Measurements from ENCODE around the gene UBE2E2.

UBE2E2 gene

GRCh38 chr3:23161308-23161707, 41.8 kb upstream of the UBE2E2 start:
- Histone ChIP-seq H3K4me3 (ENCODE audit: low read depth, low read length) (no peak overlapping the region), H3K36me3 (ENCODE audit: control insufficient read depth in 2 of 2, insufficient read depth in 1 of 2, low read length in 2 of 2) (no peaks in the 10 kb centered on the region), H3K9me3 (ENCODE audit: control insufficient read depth, insufficient read depth, low read depth, low read length) (no peaks in the 10 kb centered on the region), H3K27ac (ENCODE audit: extremely low read depth, low read depth, low read length) (no peak overlapping the region), H3K4me1 (ENCODE audit: control insufficient read depth, insufficient read depth, low read length) (no peaks in the 10 kb centered on the region; the same call in 1 of the 2 replicates)
- POLR2A ChIA-PET: no interaction called here
- CTCF ChIA-PET: no interaction called here
- TF ChIP-seq ZNF776 (tag by site-specific recombination; IDR thresholded peaks at IDR 0.05; ENCODE audit: borderline replicate concordance) (no peak), YY2 (tag by site-specific recombination; IDR thresholded peaks at IDR 0.05) (no peak), ZSCAN16 (tag by site-specific recombination; IDR thresholded peaks at IDR 0.05) (no peak), ZBTB26 (tag by site-specific recombination; optimal IDR thresholded peaks at IDR 0.05) (no peak), ZSCAN4 (tag by site-specific recombination; IDR thresholded peaks at IDR 0.05) (peak; percentile 79)

- H3K9me3 ChIP-seq (ENCODE audit: control insufficient read depth, insufficient read depth, low read depth, low read length): no peaks in the 10 kb centered on the region
- CTCF ChIA-PET: interaction anchor here (0.7 kb wide), 1 partner anchor 433 kb away, joined by 3 read pairs; no protein-coding TSS in a partner anchor
- H3K4me3 ChIP-seq (ENCODE audit: low read depth, low read length): no peak overlapping the region
- POLR2A ChIA-PET: no interaction called here
- H3K36me3 ChIP-seq (ENCODE audit: control insufficient read depth in 2 of 2, insufficient read depth in 1 of 2, low read length in 2 of 2): no peaks in the 10 kb centered on the region
- no peak overlapping the region for H3K27ac ChIP-seq (ENCODE audit: extremely low read depth, low read depth, low read length)
- no peaks in the 10 kb centered on the region; the same call in 1 of the 2 replicates for H3K4me1 ChIP-seq (ENCODE audit: control insufficient read depth, insufficient read depth, low read length)
- peak; percentile 59; the same call in 1 of the 2 replicates for TF ChIP-seq ZNF140 (tag by site-specific recombination; IDR thresholded peaks at IDR 0.05)
- no peak for TF ChIP-seq ZNF280C (tag by site-specific recombination; IDR thresholded peaks at IDR 0.05)
- TF ChIP-seq ZNF513 (tag by site-specific recombination; IDR thresholded peaks at IDR 0.05): no peak
- no peak for TF ChIP-seq ZNF548 (tag by site-specific recombination; IDR thresholded peaks at IDR 0.05)
Observed at GRCh38 chr3:23161896-23162570, 41.1 kb upstream of the UBE2E2 start.

GRCh38 chr3:23162934-23163333, 40.2 kb upstream of the UBE2E2 start:
- H3K4me1 ChIP-seq (ENCODE audit: control insufficient read depth, insufficient read depth, low read length): no peaks in the 10 kb centered on the region; the same call in 1 of the 2 replicates
- no peak overlapping the region for H3K27ac ChIP-seq (ENCODE audit: extremely low read depth, low read depth, low read length)
- H3K4me3 ChIP-seq (ENCODE audit: low read depth, low read length): no peak overlapping the region
- ChIA-PET CTCF (interaction anchor here (0.7 kb wide), 1 partner anchor 174 kb away, joined by 4 read pairs; no protein-coding TSS in a partner anchor), POLR2A (no interaction called here)
- H3K9me3 ChIP-seq (ENCODE audit: control insufficient read depth, insufficient read depth, low read depth, low read length): no peaks in the 10 kb centered on the region
- H3K36me3 ChIP-seq (ENCODE audit: control insufficient read depth in 2 of 2, insufficient read depth in 1 of 2, low read length in 2 of 2): no peaks in the 10 kb centered on the region
- TF ChIP-seq KLF8 (tag by site-specific recombination; IDR thresholded peaks at IDR 0.05) (no peak), PATZ1 (tag by site-specific recombination; IDR thresholded peaks at IDR 0.05) (no peak), ZNF747 (tag by site-specific recombination; IDR thresholded peaks at IDR 0.05) (no peak), ZNF280C (tag by site-specific recombination; IDR thresholded peaks at IDR 0.05) (no peak), ZNF549 (tag by site-specific recombination; IDR thresholded peaks at IDR 0.05) (no peak), ZNF830 (tag by site-specific recombination; IDR thresholded peaks at IDR 0.05; ENCODE audit: low read depth) (no peak), ZNF292 (tag by site-specific recombination; IDR thresholded peaks at IDR 0.05; ENCODE audit: borderline replicate concordance, low read depth) (no peak), ZNF692 (tag by site-specific recombination; IDR thresholded peaks at IDR 0.05) (no peak), BCL11A (tag by site-specific recombination; IDR thresholded peaks at IDR 0.05; ENCODE audit: low read depth) (no peak)

All from HEK293 (cell line).